H1 (cell line): Measurements from ENCODE around the gene AFF2. TPM values are rescaled to one million over a fixed set of nuclear protein-coding genes. Genes with fewer than 3 reads are reported as not detected.

ENCODE experiments used
- CTCF ChIA-PET: fragments of 300-600 bp; sonication (Branson Sonifier 250); formaldehyde crosslinking; loops from one replicate; lab custom pipeline; 2021; ENCODE audit not compliant: partially characterized antibody; lab: Charles Lee
- POLR2A ChIA-PET: fragments of 300-600 bp; sonication (Branson Sonifier 250); formaldehyde crosslinking; loops from one replicate; lab custom pipeline; 2021; ENCODE audit warnings: inconsistent platforms; ENCODE audit not compliant: partially characterized antibody; lab: Charles Lee
- DNase-seq, 2 experiments: peaks; one replicate each; pipeline versions ENCODE4 v3.0.0 to v3.0.0-alpha.2; 2010 to 2022; ENCODE audit warnings: low spot score in 2 of 2, low read depth in 1 of 2, mixed read lengths in 1 of 2
- FAIRE-seq: peaks from 2 replicates; lab custom pipeline; 2011; peaks lifted over from hg19 to GRCh38; lab: Jason Lieb, UNC
- H2AFZ ChIP-seq: 2 replicates; pipeline ENCODE4 v1.8.1; 2012; ENCODE audit warnings: low read length, inconsistent platforms
- H2AK5ac ChIP-seq: 2 replicates; pipeline ENCODE4 v1.6.1; 2013; ENCODE audit warnings: low read depth, low read length
- H2BK120ac ChIP-seq: replicated peaks from 2 replicates; pipeline ENCODE3; 2013; ENCODE audit warnings: low read depth, low read length, inconsistent platforms
- H2BK12ac ChIP-seq: 2 replicates; pipeline ENCODE4 v1.6.1; 2013; ENCODE audit warnings: low read depth, low read length
- H2BK15ac ChIP-seq: 2 replicates; pipeline ENCODE4 v1.6.1; 2013; ENCODE audit warnings: low read length
- H2BK20ac ChIP-seq: 2 replicates; pipeline ENCODE4 v1.6.1; 2013; ENCODE audit warnings: low read length
- H2BK5ac ChIP-seq: 2 replicates; pipeline ENCODE4 v1.6.1; 2013; ENCODE audit warnings: low read depth, low read length
- H3K14ac ChIP-seq: 2 replicates; pipeline ENCODE4 v1.6.1; 2013; ENCODE audit warnings: inconsistent platforms; ENCODE audit not compliant: insufficient read length
- H3K18ac ChIP-seq: 2 replicates; pipeline ENCODE4 v1.6.1; 2013; ENCODE audit warnings: low read length; ENCODE audit errors: extremely low read depth
- H3K23ac ChIP-seq: 2 replicates; pipeline ENCODE4 v1.6.1; 2013; ENCODE audit warnings: inconsistent platforms; ENCODE audit not compliant: insufficient read length
- H3K23me2 ChIP-seq: 2 replicates; pipeline ENCODE4 v1.6.1; 2013; ENCODE audit warnings: low read depth, low read length
- H3K27ac ChIP-seq: 2 replicates; pipeline ENCODE4 v1.6.1; 2011; ENCODE audit warnings: low read depth, low read length, inconsistent platforms
- H3K27me3 ChIP-seq, 4 experiments: replicated peaks in 1 of 4; 1 replicate in 1 of 4; 2 replicates in 3 of 4; pipeline versions ENCODE4 v1.6.1 to v1.8.1; 2011 to 2013; ENCODE audit warnings: low read length in 3 of 4, mild to moderate bottlenecking in 3 of 4, inconsistent platforms in 2 of 4, mixed read lengths in 2 of 4, moderate library complexity in 1 of 4; ENCODE audit not compliant: control insufficient read depth in 3 of 4, insufficient read depth in 3 of 4; ENCODE audit errors: extremely low read depth in 1 of 4
- H3K36me3 ChIP-seq, 4 experiments: 2 replicates each; pipeline versions ENCODE4 v1.6.1 to v1.8.1; 2011 to 2013; ENCODE audit warnings: mild to moderate bottlenecking in 4 of 4, low read length in 3 of 4, moderate library complexity in 2 of 4, control low read depth in 1 of 4, inconsistent platforms in 1 of 4; ENCODE audit not compliant: insufficient read depth in 4 of 4, control insufficient read depth in 2 of 4
- H3K4ac ChIP-seq: replicated peaks from 2 replicates; pipeline ENCODE3; 2013; ENCODE audit warnings: low read length, low read depth, mixed read lengths, inconsistent platforms; ENCODE audit not compliant: insufficient read length
- H3K4me1 ChIP-seq, 4 experiments: replicated peaks in 1 of 4; 1 replicate in 1 of 4; 2 replicates in 3 of 4; pipeline versions ENCODE4 v1.6.1 to v1.8.1; 2011 to 2013; ENCODE audit warnings: low read length in 3 of 4, inconsistent platforms in 2 of 4, mixed read lengths in 1 of 4; ENCODE audit not compliant: insufficient read depth in 4 of 4, control insufficient read depth in 3 of 4
- H3K4me2 ChIP-seq, 2 experiments: 2 replicates each; pipeline versions ENCODE4 v1.6.1 to v1.8.1; 2011 to 2013; ENCODE audit warnings: low read depth in 2 of 2, low read length in 2 of 2, control low read depth in 1 of 2, inconsistent platforms in 1 of 2, mild to moderate bottlenecking in 1 of 2; ENCODE audit not compliant: insufficient read depth in 1 of 2
- H3K4me3 ChIP-seq, 4 experiments: fragments of 200-600, 300-600 bp in 1 of 4; sonication (generic), shearing (Covaris generic), sonication (Bioruptor Twin) in 1 of 4; 2 replicates each; pipeline versions ENCODE4 v1.5.1 to v1.8.1; 2011 to 2016; ENCODE audit warnings: low read length in 4 of 4, low read depth in 3 of 4, control low read depth in 2 of 4, inconsistent platforms in 2 of 4, mild to moderate bottlenecking in 2 of 4, mixed read lengths in 1 of 4, moderate library complexity in 1 of 4; ENCODE audit not compliant: insufficient read depth in 2 of 4; ENCODE audit errors: extremely low read depth in 1 of 4
- H3K56ac ChIP-seq: replicated peaks from 2 replicates; pipeline ENCODE3; 2013; ENCODE audit warnings: low read depth, mild to moderate bottlenecking, mixed read lengths, low read length, inconsistent platforms; ENCODE audit not compliant: insufficient read length
- H3K79me1 ChIP-seq: 2 replicates; pipeline ENCODE4 v1.6.1; 2013; ENCODE audit warnings: low read depth, low read length, control low read depth
- H3K79me2 ChIP-seq, 2 experiments: 2 replicates each; pipeline versions ENCODE4 v1.6.1 to v1.8.1; 2012 to 2013; ENCODE audit warnings: low read length in 2 of 2, mild to moderate bottlenecking in 2 of 2, inconsistent platforms in 1 of 2; ENCODE audit not compliant: insufficient read depth in 2 of 2, control insufficient read depth in 1 of 2
- H3K9ac ChIP-seq, 4 experiments: replicated peaks in 1 of 4; 1 replicate in 1 of 4; 2 replicates in 3 of 4; pipeline versions ENCODE4 v1.6.1 to v1.8.1; 2011 to 2013; ENCODE audit warnings: low read depth in 3 of 4, low read length in 3 of 4, control low read depth in 2 of 4, mild to moderate bottlenecking in 2 of 4, moderate library complexity in 2 of 4, inconsistent platforms in 1 of 4; ENCODE audit errors: extremely low read depth in 1 of 4
- H3K9me3 ChIP-seq, 2 experiments: 2 replicates each; pipeline versions ENCODE4 v1.6.1 to v1.8.1; 2012 to 2013; ENCODE audit warnings: mild to moderate bottlenecking in 2 of 2, moderate library complexity in 2 of 2, control low read depth in 1 of 2, inconsistent platforms in 1 of 2, low read depth in 1 of 2, low read length in 1 of 2, mixed read lengths in 1 of 2; ENCODE audit not compliant: insufficient read depth in 2 of 2
- H4K20me1 ChIP-seq, 2 experiments: replicated peaks in 1 of 2; 2 replicates each; pipeline versions ENCODE3 to v1.8.1; 2011 to 2013; ENCODE audit warnings: inconsistent platforms in 2 of 2, low read length in 2 of 2, mild to moderate bottlenecking in 1 of 2; ENCODE audit not compliant: insufficient read depth in 2 of 2, control insufficient read depth in 1 of 2
- H4K5ac ChIP-seq: 2 replicates; pipeline ENCODE4 v1.6.1; 2013; ENCODE audit warnings: low read length, low read depth, mixed read lengths, inconsistent platforms; ENCODE audit not compliant: insufficient read length
- H4K8ac ChIP-seq: 2 replicates; pipeline ENCODE4 v1.8.0; 2013; ENCODE audit warnings: mild to moderate bottlenecking, moderate library complexity, low read length, inconsistent platforms; ENCODE audit not compliant: insufficient read depth; ENCODE audit errors: extremely low read depth
- H4K91ac ChIP-seq: replicated peaks from 2 replicates; pipeline ENCODE3; 2013; ENCODE audit warnings: low read length, mixed read lengths, inconsistent platforms; ENCODE audit not compliant: insufficient read length
- BCL11A ChIP-seq, 2 experiments: IDR thresholded peaks; one replicate each; pipeline ENCODE4 v1.6.1; 2011; ENCODE audit warnings: low read depth in 2 of 2, low read length in 2 of 2, mild to moderate bottlenecking in 2 of 2
- KDM5A ChIP-seq: fragments of 200-600 bp; IDR thresholded peaks from 2 replicates; pipeline ENCODE4 v1.7.1; 2012; ENCODE audit warnings: mild to moderate bottlenecking, low read length, inconsistent platforms, mixed read lengths
- NANOG ChIP-seq: IDR thresholded peaks from 2 replicates; pipeline ENCODE4 v1.6.1; 2011; ENCODE audit warnings: low read length, low read depth, mild to moderate bottlenecking, inconsistent platforms; ENCODE audit not compliant: insufficient read depth, poor library complexity, severe bottlenecking
- PHF8 ChIP-seq: fragments of 200-600 bp; sonication (generic); conservative IDR thresholded peaks from 2 replicates; pipeline ENCODE4 v1.7.1; 2012; ENCODE audit warnings: low read depth, mild to moderate bottlenecking, inconsistent platforms, low read length, moderate library complexity
- RNF2 ChIP-seq: fragments of 200-900, 300-1000 bp; sonication (generic); IDR thresholded peaks from 2 replicates; pipeline ENCODE4 v1.7.1; 2016; ENCODE audit warnings: borderline replicate concordance, low read depth, mild to moderate bottlenecking, antibody characterized with exemption, low read length; ENCODE audit not compliant: poor library complexity, severe bottlenecking; ENCODE audit errors: missing control alignments
- SP1 ChIP-seq: IDR thresholded peaks from 2 replicates; pipeline ENCODE4 v1.6.1; 2011; ENCODE audit warnings: low read depth, low read length
- TBP ChIP-seq: IDR thresholded peaks from 2 replicates; pipeline ENCODE4 v1.6.1; 2011; ENCODE audit warnings: low read depth, low read length, improper control_type of control experiment
- WGBS, 2 experiments: shearing (Covaris generic) in 1 of 2; methylation state at CpG; one replicate each; pipeline versions ENCODE4 v1.1.6 to v1.1.7; 2013 to 2015; ENCODE audit warnings: low lambda C conversion rate in 2 of 2, mixed read lengths in 2 of 2, inconsistent platforms in 1 of 2, low coverage in 1 of 2, missing lambda C conversion rate in 1 of 2; ENCODE audit not compliant: insufficient replicate concordance in 2 of 2, insufficient coverage in 1 of 2, insufficient read length in 1 of 2; ENCODE audit errors: extremely low coverage in 1 of 2, missing lambda C conversion rate in 1 of 2; 5-methylcytosine and 5-hydroxymethylcytosine counted together
- polyA plus RNA-seq, 7 experiments: library from polyadenylated mRNA; depleted of rRNA in 3 of 7; stranded (reverse) in 5 of 7; unstranded in 2 of 7; fragments of >200 nt in 5 of 7; fragments of 200-250 nt in 2 of 7; gene quantifications; 1 replicate in 5 of 7; 2 replicates in 1 of 7; 4 replicates in 1 of 7; pipeline versions ENCODE4 v1.2.1 to v1.2.3, GENCODE V29; 2011 to 2013; ENCODE audit warnings: missing spikeins in 2 of 7, mixed read lengths in 2 of 7
- total RNA-seq: library from RNA; stranded (reverse); fragmentation: NEBNext Ultra II Directional; extraction: Animal tissue kit (Norgen Biotek cat#: 25700); gene quantifications from 2 replicates; pipeline ENCODE4 v1.2.1, GENCODE V29; 2021

The AFF2 gene
- total and polyA plus RNA-seq, 2 of the 8 experiments (the other 6 are each of a cell fraction or from before 2014, with no cell fraction given), result 2.0 to 7.3 TPM

DNA sequence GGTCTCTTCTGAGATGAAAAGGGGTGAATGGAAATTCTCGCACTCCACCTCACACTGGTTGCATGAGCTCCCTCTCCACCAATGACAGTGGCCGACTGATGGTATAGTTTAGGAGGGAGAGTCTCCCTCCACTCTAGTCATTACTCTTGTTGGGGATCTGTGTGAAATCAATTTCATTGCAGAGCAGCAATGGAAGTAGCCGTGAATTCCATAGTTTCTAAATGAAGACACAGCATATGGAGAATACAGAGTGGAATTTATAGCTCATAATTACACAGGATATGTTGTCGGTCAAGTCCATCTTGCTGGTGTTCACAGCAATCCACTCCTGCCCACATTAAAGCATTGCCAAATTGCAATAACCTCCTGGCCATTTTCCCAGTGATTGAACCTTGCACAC is 426.0 kb downstream of the AFF2 start:
- H2BK12ac ChIP-seq, result no peak overlapping the region
- CTCF ChIA-PET, result interaction anchor here (1.4 kb wide), 1 partner anchor 361 kb away, joined by 4 read pairs; no protein-coding TSS in a partner anchor
- no peak overlapping the region for H2AFZ ChIP-seq
- no peaks in the 10 kb centered on the region for H3K36me3 ChIP-seq
- no peak overlapping the region for H3K23ac ChIP-seq
- no peak overlapping the region for H3K4me3 ChIP-seq
- no peak overlapping the region for H3K18ac ChIP-seq
- no peak overlapping the region for H3K56ac ChIP-seq
- H4K20me1 ChIP-seq, result no peaks in the 10 kb centered on the region
- H3K79me1 ChIP-seq, result no peaks in the 10 kb centered on the region
- no peaks in the 10 kb centered on the region for H3K9me3 ChIP-seq
- no peak overlapping the region for H2AK5ac ChIP-seq
- H2BK20ac ChIP-seq, result no peak overlapping the region
- H3K27ac ChIP-seq, result no peak overlapping the region
- H2BK120ac ChIP-seq, result no peak overlapping the region
- no peak overlapping the region for H3K4me2 ChIP-seq
- H3K14ac ChIP-seq, result no peak overlapping the region
- no peak for TF ChIP-seq TBP
- TF ChIP-seq KDM5A, result no peak
- TF ChIP-seq PHF8, result no peak
- TF ChIP-seq RNF2, result no peak
- TF ChIP-seq SP1, result no peak
- TF ChIP-seq NANOG, result no peak
- no peak for TF ChIP-seq BCL11A (IDR thresholded peaks at IDR 0.05; ENCODE audit: low read depth in 2 of 2, low read length in 2 of 2)
- H2BK15ac ChIP-seq, result no peak overlapping the region
- WGBS, 2 experiments, result 86% methylated on average over 3 of the region's 4 CpGs; no CpG with 5 or more reads in 1 of the 2 experiments
- no peaks in the 10 kb centered on the region for H3K4me1 ChIP-seq
- H4K5ac ChIP-seq, result no peak overlapping the region
- H3K27me3 ChIP-seq, result no peaks in the 10 kb centered on the region
- H3K4ac ChIP-seq, result no peak overlapping the region
- H4K91ac ChIP-seq, result no peak overlapping the region
- no peak overlapping the region for H4K8ac ChIP-seq
- H3K23me2 ChIP-seq, result no peaks in the 10 kb centered on the region
- POLR2A ChIA-PET, result no interaction called here
- no peak for DNase-seq
- no peaks in the 10 kb centered on the region for H3K79me2 ChIP-seq
- H3K9ac ChIP-seq, result no peak overlapping the region
- no peak for FAIRE-seq
- H2BK5ac ChIP-seq, result no peak overlapping the region
